ENCODE results near the gene FBLIM1. TPM values are rescaled to one million over a fixed set of nuclear protein-coding genes. Genes with fewer than 3 reads are reported as not detected.

FBLIM1 gene
- total RNA-seq, 1 experiment from 2014 or later, result 25.6 TPM

DNA sequence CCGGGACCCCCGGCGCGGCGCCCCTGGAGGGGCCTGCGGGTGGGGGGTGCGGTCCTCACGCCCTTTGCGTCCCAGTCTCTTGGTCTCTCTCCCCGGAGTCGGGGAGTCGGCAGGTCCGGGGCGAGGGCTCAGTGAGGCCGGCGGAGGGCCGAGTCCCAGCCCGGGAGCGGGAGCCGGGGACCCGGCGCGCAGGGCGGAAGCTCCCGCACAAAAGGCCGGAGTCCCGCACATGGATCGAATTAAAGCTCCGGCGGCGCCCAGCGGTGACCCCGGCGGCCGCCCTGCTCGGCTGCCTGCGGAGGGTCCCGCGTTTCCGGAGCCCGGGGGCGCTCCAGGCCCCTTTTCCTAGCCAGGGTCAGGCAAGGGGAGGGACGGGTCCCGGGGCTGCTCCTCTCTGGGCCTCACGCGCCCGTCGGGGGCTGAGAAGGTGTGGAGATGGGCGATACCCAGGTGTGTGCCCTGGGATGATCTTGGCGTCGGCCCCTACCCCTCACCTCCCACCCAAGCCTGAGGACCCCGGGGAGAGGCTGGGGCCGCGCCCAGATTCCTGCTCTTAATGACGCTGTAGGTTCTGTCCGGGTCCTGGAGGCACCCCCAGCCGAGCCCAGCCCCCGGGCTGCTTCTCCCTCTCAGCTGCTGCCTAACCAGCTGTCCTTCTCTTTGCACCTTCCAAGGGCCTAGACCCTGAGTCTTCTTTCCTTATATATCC, 512 bp downstream of the FBLIM1 start:
- Mint-ChIP-seq H3K4me1 (ENCODE audit: low read depth, unreplicated experiment) (peaks cover 13% of the 10 kb centered on the region), H3K4me3 (ENCODE audit: low read depth, unreplicated experiment) (no peak overlapping the region), H3K36me3 (ENCODE audit: insufficient read depth, unreplicated experiment) (peaks cover 12% of the 10 kb centered on the region), H3K27me3 (ENCODE audit: unreplicated experiment) (no peaks in the 10 kb centered on the region), H3K9me3 (ENCODE audit: low read depth, unreplicated experiment) (no peaks in the 10 kb centered on the region), H3K27ac (ENCODE audit: unreplicated experiment) (no peak overlapping the region)
- intact Hi-C loops (cut with micrococcal nuclease; ENCODE audit: unreplicated experiment), result no loop called here
- TF ChIP-seq, protein P1, sequence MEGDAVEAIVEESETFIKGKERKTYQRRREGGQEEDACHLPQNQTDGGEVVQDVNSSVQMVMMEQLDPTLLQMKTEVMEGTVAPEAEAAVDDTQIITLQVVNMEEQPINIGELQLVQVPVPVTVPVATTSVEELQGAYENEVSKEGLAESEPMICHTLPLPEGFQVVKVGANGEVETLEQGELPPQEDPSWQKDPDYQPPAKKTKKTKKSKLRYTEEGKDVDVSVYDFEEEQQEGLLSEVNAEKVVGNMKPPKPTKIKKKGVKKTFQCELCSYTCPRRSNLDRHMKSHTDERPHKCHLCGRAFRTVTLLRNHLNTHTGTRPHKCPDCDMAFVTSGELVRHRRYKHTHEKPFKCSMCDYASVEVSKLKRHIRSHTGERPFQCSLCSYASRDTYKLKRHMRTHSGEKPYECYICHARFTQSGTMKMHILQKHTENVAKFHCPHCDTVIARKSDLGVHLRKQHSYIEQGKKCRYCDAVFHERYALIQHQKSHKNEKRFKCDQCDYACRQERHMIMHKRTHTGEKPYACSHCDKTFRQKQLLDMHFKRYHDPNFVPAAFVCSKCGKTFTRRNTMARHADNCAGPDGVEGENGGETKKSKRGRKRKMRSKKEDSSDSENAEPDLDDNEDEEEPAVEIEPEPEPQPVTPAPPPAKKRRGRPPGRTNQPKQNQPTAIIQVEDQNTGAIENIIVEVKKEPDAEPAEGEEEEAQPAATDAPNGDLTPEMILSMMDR (IDR thresholded peaks at IDR 0.05; ENCODE audit: unreplicated experiment), result no peak
- no TSS peak for BruUV-seq (replicated peaks)
- CTCF ChIA-PET, result interaction anchor here (0.6 kb wide), 1 partner anchor 16 kb away, joined by 3 read pairs; no protein-coding TSS in a partner anchor
- no peak for DNase-seq

DNA sequence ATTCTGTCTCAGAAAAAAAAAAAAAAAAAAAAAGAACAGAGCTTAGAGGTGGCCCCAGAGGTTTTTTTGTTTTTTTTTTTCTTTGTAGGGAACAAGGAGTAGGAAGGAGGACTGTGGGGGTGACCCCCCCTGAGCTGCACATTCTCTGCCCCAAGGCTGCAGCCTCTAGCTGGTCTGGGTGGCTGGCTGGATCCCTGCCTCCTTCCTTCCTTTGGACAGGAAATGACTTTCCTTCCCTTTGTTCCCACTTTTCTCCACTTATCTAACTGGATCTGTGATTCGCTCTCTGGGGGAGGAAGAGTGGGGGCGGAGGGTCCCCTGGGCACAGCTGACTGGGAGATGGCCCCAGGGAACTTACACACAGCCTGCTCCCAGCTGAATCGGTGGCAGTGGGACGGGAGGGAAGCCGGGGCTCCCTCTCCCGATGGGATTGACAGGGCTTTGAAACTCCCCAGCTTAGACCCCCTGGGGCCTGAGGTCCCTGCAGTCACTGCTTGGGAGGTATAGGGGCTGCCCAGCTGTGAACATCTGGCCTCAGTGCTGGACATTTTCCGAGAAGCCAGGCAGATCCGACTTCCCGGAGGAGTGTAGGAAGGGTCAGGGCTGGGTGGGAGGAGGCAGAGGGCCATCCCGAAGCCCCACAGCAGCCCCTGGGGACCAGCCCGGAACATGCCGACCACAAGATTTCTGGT, 2.1 kb downstream of the FBLIM1 start:
- H3K4me1 Mint-ChIP-seq (ENCODE audit: low read depth, unreplicated experiment), result peaks cover 20% of the 10 kb centered on the region
- no TSS peak for BruUV-seq (replicated peaks)
- CTCF ChIA-PET, result no interaction called here
- no peak for DNase-seq
- peaks cover 19% of the 10 kb centered on the region for H3K36me3 Mint-ChIP-seq (ENCODE audit: insufficient read depth, unreplicated experiment)
- no peak overlapping the region for H3K27ac Mint-ChIP-seq (ENCODE audit: unreplicated experiment)
- H3K4me3 Mint-ChIP-seq (ENCODE audit: low read depth, unreplicated experiment), result no peak overlapping the region
- TF ChIP-seq, protein P1 (IDR thresholded peaks at IDR 0.05; ENCODE audit: unreplicated experiment), result no peak
- no peaks in the 10 kb centered on the region for H3K27me3 Mint-ChIP-seq (ENCODE audit: unreplicated experiment)
- no peaks in the 10 kb centered on the region for H3K9me3 Mint-ChIP-seq (ENCODE audit: low read depth, unreplicated experiment)
- intact Hi-C loops (cut with micrococcal nuclease; ENCODE audit: unreplicated experiment), result no loop called here

DNA sequence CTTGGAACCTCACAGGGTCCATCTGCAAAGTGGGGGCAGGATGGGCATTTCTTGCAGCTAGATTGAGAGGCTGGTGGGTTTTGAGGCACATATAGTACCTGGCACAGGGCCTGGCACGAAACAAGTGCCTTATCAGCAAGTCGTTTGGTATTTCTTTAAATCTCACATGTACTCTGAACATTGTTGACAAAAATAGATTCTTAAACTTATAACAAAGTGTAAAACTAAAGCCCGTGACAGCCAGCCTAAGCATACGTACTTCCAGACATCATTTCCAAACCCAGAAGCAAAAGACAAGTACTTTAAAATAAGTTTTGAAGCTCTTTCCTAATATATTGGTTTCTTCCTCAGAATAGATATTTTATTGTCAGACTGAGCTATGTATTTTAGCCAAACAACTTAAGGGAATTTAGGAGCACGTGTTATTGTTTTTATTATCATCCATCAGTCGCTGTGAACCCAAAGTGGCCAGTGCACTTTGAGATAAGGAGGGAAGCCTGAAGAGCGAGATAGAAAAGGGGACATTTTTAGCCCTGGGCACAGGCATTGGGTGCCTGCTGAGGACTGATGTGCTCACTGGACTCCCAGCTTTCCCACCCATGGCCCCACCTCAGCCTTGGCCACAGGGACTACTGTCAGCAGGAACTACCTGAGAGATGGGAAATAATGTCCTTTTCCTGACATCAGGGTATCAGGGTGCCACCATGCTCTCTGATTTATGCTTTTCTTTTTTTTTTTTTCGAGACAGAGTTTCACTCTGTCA, 3.0 kb downstream of the FBLIM1 start:
- Mint-ChIP-seq H3K4me3 (ENCODE audit: low read depth, unreplicated experiment) (no peak overlapping the region), H3K4me1 (ENCODE audit: low read depth, unreplicated experiment) (peaks cover 12% of the 10 kb centered on the region)
- intact Hi-C loops (cut with micrococcal nuclease; ENCODE audit: unreplicated experiment), result no loop called here

DNA sequence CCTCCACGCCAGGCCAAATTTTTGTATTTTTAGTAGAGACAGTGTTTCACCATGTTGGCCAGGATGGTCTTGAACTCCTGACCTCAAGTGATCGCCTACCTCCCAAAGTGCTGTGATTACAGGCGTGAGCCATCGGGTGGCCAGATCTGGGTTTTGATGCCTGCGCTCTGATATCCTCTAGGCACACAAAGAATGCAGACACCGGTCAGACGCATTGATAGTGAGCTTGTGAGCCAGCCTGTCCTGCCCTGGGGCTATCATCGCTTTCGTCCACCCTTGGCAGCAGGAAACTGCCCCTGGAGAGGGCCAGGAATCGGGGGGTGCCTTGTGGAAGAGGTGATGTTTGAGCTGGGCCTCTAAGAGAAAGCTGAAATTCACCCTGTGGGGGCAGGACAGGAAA, 4.0 kb downstream of the FBLIM1 start:
- Mint-ChIP-seq H3K9me3 (ENCODE audit: low read depth, unreplicated experiment) (no peaks in the 10 kb centered on the region), H3K36me3 (ENCODE audit: insufficient read depth, unreplicated experiment) (peaks cover 15% of the 10 kb centered on the region), H3K27ac (ENCODE audit: unreplicated experiment) (no peak overlapping the region), H3K4me1 (ENCODE audit: low read depth, unreplicated experiment) (peaks cover 12% of the 10 kb centered on the region), H3K4me3 (ENCODE audit: low read depth, unreplicated experiment) (no peak overlapping the region), H3K27me3 (ENCODE audit: unreplicated experiment) (no peaks in the 10 kb centered on the region)
- no peak for DNase-seq
- CTCF ChIA-PET, result no interaction called here
- TF ChIP-seq, protein P1 (IDR thresholded peaks at IDR 0.05; ENCODE audit: unreplicated experiment), result no peak
- intact Hi-C loops (cut with micrococcal nuclease; ENCODE audit: unreplicated experiment), result no loop called here
- BruUV-seq (replicated peaks), result no TSS peak

More for the DNA sequence above, 3.0 kb downstream of the FBLIM1 start:
- BruUV-seq (replicated peaks), result no TSS peak
- Mint-ChIP-seq H3K9me3 (ENCODE audit: low read depth, unreplicated experiment) (no peaks in the 10 kb centered on the region), H3K27me3 (ENCODE audit: unreplicated experiment) (no peaks in the 10 kb centered on the region), H3K36me3 (ENCODE audit: insufficient read depth, unreplicated experiment) (peaks cover 20% of the 10 kb centered on the region), H3K27ac (ENCODE audit: unreplicated experiment) (no peak overlapping the region)
- TF ChIP-seq, protein P1 (IDR thresholded peaks at IDR 0.05; ENCODE audit: unreplicated experiment), result no peak
- DNase-seq, result no peak
- CTCF ChIA-PET, result no interaction called here

Measured in Calu3 (cell line).